ENCODE results near the gene TCP1.

DNA sequence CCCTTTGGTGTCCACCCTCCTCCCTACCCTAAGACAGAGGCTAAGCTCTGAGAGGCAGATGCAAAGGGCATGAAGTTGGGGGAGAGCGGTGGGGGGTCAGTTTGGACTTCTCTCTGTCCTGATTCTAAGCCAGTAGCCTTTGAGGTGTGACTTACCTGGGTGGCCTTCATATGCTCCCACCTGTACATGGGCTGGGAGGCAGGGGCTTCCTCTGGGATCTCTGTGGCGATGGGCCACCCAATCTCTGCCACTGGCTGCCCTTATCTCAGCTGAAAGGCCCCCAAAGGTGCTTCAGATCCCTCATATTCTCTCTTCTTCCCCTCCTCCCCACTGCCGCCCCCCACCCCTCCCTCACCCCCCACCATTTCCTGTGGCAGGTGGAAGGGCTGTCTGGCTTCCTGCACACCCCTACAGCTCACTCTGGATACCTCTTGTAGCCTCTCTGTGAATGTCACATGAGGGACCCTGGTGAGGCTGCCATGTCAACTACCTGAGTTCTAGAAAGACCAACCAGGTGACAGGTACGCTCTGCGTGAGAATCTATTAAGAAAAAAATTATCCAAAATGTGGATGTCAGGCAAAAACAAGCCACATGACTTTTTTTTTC lies 44.7 kb upstream of the TCP1 start:
- TF ChIP-seq POLR2A (IDR thresholded peaks at IDR 0.05; ENCODE audit: low read length): no peak
- TF ChIP-seq GATA1 (IDR thresholded peaks at IDR 0.05; ENCODE audit: low read depth, low read length): no peak
